GM12878 (cell line): ENCODE measurements around the gene STAMBP. TPM values are rescaled to one million over a fixed set of nuclear protein-coding genes. Genes with fewer than 3 reads are reported as not detected.

Experiments used
- EGR1 ChIP-seq, 2 experiments: IDR thresholded peaks; 1 replicate in 1 of 2; 2 replicates in 1 of 2; pipeline ENCODE4 v1.6.1; 2011 to 2012; ENCODE audit warnings: low read depth in 2 of 2, low read length in 2 of 2, borderline replicate concordance in 1 of 2, mild to moderate bottlenecking in 1 of 2, moderate library complexity in 1 of 2
- FOXM1 ChIP-seq: IDR thresholded peaks from 2 replicates; pipeline ENCODE4 v1.6.1; 2012; ENCODE audit warnings: low read depth, mild to moderate bottlenecking, inconsistent platforms, low read length, moderate library complexity
- LARP7 ChIP-seq: fragments of 450-650 bp; IDR thresholded peaks from 2 replicates; pipeline ENCODE4 v1.6.1; 2017; ENCODE audit warnings: mild to moderate bottlenecking
- MTA3 ChIP-seq: IDR thresholded peaks from 2 replicates; pipeline ENCODE4 v1.6.1; 2012; ENCODE audit warnings: low read length, inconsistent platforms, borderline replicate concordance
- SMAD5 ChIP-seq: IDR thresholded peaks from 2 replicates; pipeline ENCODE4 v1.6.1; 2016; ENCODE audit warnings: antibody characterized with exemption, low read depth
- ZBED1 ChIP-seq: IDR thresholded peaks from 2 replicates; pipeline ENCODE4 v1.6.1; 2016; ENCODE audit warnings: borderline replicate concordance
- ZZZ3 ChIP-seq: IDR thresholded peaks from 2 replicates; pipeline ENCODE4 v1.6.1; 2011; ENCODE audit warnings: low read depth; ENCODE audit not compliant: control insufficient read depth, insufficient read length
- polyA plus RNA-seq, 11 experiments: library from polyadenylated mRNA; depleted of rRNA in 4 of 11; unstranded in 6 of 11; stranded (reverse) in 5 of 11; fragments of >200 nt; fragmentation: Nextera tagmentation in 4 of 11; fragmentation: Illumina TruSeq in 1 of 11; extraction: Ambion mirVana in 4 of 11; extraction: Trizol in 1 of 11; gene quantifications; 1 replicate in 1 of 11; 2 replicates in 10 of 11; pipeline versions ENCODE4 v1.2.1 to v1.2.3, GENCODE V29; 2011 to 2016; ENCODE audit warnings: inconsistent platforms in 2 of 11, missing spikeins in 2 of 11, low read depth in 1 of 11
- total RNA-seq, 4 experiments: library from RNA; depleted of rRNA in 3 of 4; stranded (reverse); fragments of >200 nt in 3 of 4; fragmentation: Illumina TruSeq in 1 of 4; extraction: Trizol in 1 of 4; gene quantifications; 2 replicates each; pipeline versions ENCODE4 v1.2.1 to v1.2.3, GENCODE V29; 2013 to 2021
- TF ChIP-seq, protein P1 (sequence below): fragments of 450-650 bp; IDR thresholded peaks from 2 replicates; pipeline ENCODE4 v1.6.1; 2016; ENCODE audit warnings: mild to moderate bottlenecking
- TF ChIP-seq, protein P2 (sequence below): fragments of 450-650 bp; IDR thresholded peaks from 2 replicates; pipeline ENCODE4 v1.6.1; 2017; ENCODE audit warnings: antibody characterized with exemption, mild to moderate bottlenecking, moderate library complexity

Gene STAMBP
- total and polyA plus RNA-seq, 10 of the 15 experiments (the other 5 are each of a cell fraction or from before 2014, with no cell fraction given): 38.9 to 84.1 (median 69.7) TPM

DNA sequence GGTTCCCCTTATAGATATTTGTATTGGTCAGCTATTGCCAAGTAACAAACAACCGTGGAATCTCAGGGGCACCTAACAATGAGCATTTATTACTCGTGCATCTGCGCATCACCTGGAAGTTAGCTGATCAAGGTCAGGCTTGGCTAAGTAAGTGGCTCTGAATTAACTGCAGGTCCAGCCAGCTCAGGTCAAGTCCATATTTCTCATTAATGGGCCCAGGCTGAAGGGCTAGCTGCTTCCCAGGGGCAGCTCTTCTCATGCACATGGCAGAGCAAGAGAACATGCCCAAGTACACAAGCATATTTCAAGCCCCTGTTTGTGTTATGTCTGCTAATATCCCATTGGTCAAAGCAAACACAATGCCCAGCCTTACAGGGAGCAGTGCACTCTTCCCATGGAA is 90.1 kb downstream of the STAMBP start (continued):
- TF ChIP-seq MTA3: no peak
- TF ChIP-seq SMAD5: no peak
- no peak for TF ChIP-seq FOXM1
- no peak for TF ChIP-seq ZZZ3
- no peak for TF ChIP-seq ZBED1
- TF ChIP-seq, protein P1, sequence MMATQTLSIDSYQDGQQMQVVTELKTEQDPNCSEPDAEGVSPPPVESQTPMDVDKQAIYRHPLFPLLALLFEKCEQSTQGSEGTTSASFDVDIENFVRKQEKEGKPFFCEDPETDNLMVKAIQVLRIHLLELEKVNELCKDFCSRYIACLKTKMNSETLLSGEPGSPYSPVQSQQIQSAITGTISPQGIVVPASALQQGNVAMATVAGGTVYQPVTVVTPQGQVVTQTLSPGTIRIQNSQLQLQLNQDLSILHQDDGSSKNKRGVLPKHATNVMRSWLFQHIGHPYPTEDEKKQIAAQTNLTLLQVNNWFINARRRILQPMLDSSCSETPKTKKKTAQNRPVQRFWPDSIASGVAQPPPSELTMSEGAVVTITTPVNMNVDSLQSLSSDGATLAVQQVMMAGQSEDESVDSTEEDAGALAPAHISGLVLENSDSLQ: no peak
- TF ChIP-seq EGR1 (IDR thresholded peaks at IDR 0.05; ENCODE audit: borderline replicate concordance in 1 of 2, low read depth in 2 of 2, low read length in 2 of 2): no peak
- TF ChIP-seq LARP7: no peak
- TF ChIP-seq, protein P2, sequence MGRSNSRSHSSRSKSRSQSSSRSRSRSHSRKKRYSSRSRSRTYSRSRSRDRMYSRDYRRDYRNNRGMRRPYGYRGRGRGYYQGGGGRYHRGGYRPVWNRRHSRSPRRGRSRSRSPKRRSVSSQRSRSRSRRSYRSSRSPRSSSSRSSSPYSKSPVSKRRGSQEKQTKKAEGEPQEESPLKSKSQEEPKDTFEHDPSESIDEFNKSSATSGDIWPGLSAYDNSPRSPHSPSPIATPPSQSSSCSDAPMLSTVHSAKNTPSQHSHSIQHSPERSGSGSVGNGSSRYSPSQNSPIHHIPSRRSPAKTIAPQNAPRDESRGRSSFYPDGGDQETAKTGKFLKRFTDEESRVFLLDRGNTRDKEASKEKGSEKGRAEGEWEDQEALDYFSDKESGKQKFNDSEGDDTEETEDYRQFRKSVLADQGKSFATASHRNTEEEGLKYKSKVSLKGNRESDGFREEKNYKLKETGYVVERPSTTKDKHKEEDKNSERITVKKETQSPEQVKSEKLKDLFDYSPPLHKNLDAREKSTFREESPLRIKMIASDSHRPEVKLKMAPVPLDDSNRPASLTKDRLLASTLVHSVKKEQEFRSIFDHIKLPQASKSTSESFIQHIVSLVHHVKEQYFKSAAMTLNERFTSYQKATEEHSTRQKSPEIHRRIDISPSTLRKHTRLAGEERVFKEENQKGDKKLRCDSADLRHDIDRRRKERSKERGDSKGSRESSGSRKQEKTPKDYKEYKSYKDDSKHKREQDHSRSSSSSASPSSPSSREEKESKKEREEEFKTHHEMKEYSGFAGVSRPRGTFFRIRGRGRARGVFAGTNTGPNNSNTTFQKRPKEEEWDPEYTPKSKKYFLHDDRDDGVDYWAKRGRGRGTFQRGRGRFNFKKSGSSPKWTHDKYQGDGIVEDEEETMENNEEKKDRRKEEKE: no peak
